ENCODE results near the gene SNAPC3.
"Not testable (repeated sequence)": the region's sequence is repeated elsewhere in the genome, so short reads cannot be mapped to it uniquely, and the experiment has no call there.

SNAPC3 gene

DNA sequence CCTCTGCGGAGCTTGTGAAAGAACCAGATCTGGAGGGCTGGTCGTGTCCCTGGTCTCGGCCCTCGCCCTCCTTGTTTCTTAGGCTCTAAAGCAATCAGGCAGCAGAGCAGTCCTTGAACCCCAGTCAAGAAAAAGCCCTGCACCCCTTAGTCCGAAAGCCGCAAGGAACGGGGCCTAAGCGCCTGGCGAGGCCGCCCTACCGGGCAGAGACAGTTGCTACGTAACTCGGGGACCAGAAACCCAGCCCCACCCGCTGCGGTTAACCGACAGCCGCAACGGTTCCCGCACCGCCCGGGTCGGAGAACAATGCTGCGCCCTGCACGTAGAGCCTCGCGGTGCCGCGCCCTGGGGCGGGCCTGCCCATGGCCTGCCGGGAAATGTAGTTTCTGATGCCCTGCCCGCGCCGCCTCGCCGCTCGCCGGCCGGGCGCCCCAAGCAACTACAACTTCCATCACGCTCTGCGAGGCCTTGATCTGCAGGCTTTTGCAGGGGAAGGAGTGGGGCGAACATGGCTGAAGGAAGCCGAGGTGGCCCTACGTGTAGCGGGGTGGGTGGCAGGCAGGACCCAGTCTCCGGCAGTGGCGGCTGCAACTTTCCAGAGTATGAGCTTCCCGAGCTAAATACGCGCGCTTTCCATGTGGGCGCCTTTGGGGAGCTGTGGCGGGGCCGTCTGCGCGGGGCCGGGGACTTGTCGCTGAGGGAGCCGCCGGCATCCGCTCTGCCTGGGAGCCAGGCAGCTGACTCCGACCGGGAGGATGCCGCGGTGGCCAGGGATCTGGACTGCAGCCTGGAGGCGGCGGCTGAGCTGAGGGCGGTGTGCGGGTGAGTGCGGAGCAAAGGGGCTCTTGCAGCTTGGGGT, at the start of gene SNAPC3:
TSS of gene SNAPC3 (plus strand) at position 505 of the 859 bp plus-strand sequence. CDS start at position 509, 4 bp downstream.
- peak; percentile 87 to 91 for DNase-seq

DNA sequence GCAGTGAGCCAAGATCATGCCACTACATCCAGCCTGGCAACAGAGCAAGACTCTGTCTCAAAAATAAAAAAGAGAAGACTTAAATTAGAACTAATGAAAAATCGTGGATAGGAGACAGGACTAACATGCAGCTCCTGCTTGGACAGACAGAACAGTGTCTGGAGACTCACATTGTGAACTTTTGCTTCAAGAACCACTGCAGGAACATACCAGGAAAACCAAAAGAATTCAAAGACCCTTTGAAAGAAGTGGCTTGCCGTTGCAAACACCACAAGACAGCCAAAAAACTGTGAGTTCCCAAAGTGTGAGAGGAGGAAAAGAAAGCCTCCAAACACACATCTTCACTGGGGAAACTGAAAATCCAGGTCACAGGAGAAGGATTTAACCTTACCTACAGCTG, 48.8 kb upstream of the SNAPC3 start:
- DNase-seq: no peak

DNA sequence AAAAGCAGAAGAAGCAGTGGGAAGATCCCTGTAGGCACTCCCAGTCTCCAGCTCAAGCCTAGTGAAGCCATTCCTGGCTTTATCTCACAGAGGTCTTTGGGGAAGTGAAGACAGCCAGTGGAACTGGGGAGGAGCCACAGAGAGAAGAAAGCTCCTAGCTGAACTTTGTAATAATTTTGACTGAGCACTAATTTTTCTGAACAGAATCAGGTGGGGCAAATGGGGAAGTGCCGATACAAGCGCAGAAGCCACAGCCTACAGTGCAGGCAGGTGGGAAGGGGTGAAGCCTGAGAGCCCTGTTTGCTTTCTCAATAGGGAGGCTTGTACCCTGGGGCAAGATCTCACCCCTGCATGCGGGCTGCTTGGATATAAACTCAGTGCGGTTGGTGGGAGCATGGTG, 48.4 kb upstream of the SNAPC3 start:
- DNase-seq: no peak

DNA sequence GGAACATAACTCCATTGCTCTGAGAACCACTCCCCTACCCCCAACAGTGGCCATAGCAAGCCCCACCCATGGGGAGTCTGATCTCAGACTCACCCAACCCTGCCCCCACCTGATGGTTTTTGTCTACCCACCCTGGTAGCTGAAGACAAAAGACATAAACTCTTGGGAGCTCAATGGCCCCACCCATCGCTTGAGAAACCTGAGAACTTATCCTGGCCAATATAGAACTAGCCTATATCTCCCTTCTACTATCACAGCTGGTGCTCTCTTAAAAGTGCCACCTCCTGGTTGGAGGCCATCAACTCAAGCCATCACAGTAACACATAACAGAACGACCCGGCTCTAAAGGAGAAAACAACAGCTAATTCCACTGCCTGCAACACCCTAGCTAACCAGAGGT, 47.9 kb upstream of the SNAPC3 start:
- DNase-seq: no peak

DNA sequence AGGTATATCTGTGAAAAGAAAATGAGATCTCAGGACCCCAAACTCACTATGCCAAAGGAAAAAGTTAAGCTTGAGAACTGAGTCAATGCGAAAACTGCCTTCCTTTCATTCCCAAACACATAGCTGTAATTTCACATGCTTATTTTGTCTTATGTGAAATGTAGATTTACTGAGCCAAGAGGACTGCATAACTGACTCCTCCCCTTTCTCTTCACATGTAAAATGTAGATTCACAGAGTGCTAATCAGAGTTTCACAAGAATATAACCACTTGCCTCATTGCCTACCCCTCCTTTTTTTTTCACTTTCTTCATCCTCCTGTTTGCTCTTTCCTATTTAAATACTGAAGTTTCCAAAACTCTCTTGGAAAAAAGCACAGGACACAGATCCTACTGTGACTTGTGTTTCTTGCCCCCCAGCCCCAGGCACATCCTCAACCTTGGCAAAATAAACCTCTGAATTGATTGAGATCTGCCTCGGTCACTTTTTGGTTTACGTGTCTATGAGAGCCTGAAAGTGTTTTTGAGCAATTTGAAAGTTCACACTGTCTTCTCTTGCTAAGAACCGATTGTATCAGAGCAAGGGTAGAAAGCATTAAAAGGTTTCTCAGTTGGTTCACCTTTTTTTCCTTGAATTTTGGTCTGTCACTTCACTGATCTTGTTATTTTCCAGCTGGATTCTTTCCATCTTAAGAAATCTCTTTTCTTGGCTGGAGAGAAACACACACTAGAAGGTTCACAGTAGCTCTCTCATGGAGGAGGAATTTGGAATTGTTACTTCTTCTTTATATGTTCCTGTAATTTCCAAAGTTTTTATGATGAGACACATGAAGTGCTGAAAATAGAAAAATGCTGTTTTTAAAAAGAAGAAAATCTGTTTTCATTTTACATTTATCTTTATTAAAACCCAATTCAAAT, 44.8 kb upstream of the SNAPC3 start:
- DNase-seq: no peak

DNA sequence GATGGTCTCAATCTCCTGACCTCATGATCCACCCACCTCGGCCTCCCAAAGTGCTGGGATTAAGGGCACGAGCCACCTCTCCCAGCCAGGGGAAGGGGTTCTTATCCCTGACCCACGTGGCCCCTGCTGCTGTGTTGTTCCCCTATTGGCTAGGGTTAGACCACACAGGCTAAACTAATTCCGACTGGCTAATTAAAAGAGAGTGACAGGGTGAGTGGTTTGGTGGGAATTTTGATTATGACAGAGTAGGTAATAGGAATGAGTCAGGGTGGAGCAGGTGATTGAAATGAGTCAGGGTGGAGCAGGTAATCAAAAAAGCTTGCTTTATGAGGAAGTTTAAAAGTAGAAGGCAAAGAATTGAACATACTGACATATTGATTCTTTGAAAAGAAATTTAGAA, 43.4 kb upstream of the SNAPC3 start:
- DNase-seq: not testable (repeated sequence)

DNA sequence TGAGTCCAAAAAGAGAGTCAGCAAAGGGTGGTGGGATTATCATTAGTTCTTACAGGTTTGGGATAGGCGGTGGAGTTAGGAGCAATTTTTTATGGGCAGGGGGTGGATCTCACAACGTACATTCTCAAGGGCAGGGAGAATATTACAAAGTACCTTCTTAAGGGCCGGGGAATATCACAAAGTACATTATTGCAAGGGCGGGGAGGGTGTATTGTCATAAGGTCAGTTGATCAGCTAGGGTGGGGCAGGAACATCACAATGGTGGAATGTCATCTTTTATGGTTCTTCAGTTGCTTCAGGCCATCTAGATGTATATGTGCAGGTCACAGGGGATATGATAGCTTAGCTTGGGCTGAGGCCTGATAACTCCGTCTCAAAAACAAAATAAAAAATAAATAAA, 42.8 kb upstream of the SNAPC3 start:
- not testable (repeated sequence) for DNase-seq

DNA sequence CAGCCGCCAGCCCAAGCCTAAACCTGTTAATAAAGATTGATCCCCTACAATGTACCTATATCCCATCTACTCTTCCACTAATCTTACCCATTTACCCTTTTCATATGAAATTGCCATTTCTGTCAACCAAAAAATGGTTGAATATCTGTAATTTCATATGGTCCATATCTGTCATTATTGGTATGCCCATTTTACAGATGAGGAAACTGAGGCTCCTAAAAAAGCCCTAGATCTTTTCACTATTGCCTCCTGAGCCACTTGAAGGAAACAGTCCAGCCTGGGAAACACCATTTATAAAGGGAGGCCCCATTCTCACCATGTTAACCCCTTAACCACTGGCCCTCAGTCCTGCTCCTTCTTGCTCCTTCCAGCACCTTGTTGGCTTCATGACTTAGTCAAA, 41.2 kb upstream of the SNAPC3 start:
- DNase-seq: no peak

DNA sequence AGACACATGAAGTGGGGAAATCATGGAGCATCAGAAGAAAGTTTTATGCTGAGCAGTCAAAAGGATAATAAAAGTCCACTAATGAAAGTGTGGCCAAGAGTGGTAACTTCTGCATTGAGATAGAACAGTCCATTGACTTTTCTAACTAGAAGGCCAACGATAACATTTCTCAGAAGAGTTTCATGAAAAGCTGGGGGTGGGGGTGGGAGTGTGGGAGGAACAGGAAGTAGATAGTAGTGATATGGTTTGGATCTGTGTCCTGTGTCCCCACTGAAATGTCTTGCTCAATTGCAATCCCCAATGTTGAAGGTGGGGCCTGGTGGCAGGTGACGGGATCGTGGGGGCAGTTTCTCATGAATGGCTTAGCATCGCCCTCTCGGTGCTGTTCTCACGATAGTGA, 36.2 kb upstream of the SNAPC3 start:
- no peak for DNase-seq

DNA sequence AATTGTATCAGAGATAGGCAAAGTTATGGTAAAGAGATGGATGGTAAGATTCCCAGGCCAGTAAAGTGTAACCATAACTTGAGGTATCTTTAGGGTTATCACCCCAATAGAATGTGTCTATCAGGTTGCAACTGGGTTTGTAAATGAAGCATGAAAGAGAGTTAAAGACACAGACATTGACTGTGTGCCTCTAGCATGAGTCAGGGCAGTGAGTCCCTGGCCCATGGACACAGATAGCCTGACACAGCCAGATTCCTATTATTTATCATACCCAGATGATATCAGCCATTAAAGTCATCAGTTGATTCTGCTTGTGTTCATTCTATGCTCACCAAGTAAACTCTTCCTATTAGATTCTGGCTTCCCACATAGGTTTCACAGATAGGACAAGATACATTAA, 33.5 kb upstream of the SNAPC3 start:
- DNase-seq: no peak

DNA sequence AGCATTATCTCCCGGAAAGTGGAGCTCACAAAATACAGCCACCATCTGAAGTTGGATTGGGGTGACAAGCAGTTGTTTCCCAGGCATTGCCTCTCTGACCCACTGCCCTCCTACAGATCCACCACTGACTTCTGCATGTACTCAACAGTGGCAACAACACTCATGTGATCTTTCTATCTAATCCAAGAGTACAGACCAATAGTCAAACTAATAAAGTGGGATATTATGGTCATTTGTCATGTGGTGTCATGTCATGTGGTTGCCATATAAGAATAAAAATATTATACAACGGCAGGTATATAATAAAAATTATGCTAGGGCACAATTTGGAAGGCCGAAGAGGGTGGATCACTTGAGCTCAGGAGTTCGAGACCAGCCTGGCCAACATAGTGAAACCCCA, 33.0 kb upstream of the SNAPC3 start:
- DNase-seq: no peak

DNA sequence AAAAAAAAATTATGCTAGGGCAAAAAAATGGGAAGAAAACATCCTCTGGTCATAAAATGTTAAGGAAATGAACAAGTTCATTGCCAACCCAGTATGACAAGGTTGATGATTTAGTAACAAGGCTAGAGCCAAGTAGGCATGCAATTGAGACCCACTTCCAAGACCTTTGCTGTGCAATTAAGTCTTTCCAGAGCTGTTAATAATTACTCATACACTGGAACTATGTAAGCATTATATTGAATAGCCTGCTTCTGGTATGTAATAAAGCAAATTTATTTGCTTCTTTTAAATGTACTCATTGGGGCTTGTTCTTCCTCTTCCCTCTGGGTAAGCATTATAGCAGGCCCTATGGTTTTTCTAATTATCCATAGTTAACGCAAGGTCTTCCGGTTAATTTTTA, 32.5 kb upstream of the SNAPC3 start:
- no peak for DNase-seq

DNA sequence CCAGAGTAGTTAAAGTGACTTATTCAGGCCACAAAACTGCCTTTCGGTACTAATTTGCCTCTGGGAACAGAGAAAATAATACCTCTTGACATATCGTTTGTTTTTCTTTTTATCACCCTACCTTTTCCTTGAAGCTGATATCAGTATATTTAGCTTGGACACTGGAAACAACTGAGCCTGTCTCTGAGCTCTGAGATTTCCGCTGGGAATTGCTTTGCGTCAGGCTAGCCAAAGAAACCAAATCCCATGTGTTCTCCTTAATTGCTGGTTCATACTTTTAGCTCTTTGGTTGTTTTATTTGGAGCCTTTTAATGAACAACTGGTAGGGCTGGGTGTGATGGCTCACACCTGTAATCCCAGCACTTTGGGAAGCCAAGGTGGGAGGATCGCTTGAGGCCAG, 30.3 kb upstream of the SNAPC3 start:
- DNase-seq: no peak

DNA sequence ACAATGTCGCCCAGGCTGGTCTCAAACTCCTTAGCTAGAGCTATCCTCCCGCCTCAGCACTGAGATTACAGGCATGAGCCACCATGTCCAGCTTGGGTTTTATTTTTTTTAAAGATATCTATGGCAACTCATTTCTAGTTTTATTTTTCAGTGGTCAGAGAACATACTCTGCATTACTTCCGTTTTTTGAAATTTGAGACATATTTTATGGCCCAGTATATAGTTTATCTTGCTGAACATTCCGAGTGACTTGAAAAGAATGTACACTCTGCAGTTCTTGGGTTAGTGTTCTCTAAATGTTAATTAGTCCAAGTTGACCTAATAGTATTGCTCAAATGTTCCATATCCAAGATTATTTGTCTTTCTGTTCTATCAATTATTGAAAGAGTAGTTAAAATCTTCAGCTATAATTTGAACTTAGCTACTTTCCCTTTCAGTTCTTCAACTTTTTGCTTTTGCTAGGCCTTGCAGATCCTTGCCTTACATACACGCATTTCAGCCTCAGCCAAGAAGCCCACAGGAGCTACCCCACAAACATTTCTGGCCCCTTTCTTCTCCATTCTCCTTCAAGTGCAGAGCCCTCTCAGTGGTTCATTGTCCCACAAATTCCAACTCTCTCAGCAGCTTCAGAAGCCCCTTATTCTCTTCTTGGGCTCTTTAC, 22.3 kb upstream of the SNAPC3 start:
- DNase-seq: no peak

DNA sequence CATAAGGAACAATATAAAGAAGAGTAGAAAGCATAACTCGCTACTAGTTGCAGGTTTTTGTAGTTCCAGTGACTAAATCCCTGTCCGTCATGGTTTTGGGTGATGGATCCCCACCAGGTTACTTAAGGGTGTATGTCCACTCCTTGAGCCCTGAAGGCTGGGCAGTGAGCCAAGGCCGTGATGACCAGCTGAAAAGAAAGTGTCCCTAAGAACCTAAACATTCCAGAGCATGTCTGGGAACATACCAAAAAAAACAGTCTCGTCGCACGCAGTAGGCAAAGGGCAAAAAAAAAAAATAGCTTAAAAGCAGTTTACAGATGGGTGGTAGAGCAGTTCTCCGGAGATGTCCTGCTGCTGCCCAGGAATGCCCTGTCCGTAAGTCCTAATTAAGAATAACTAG, 21.4 kb upstream of the SNAPC3 start:
- no peak for DNase-seq

DNA sequence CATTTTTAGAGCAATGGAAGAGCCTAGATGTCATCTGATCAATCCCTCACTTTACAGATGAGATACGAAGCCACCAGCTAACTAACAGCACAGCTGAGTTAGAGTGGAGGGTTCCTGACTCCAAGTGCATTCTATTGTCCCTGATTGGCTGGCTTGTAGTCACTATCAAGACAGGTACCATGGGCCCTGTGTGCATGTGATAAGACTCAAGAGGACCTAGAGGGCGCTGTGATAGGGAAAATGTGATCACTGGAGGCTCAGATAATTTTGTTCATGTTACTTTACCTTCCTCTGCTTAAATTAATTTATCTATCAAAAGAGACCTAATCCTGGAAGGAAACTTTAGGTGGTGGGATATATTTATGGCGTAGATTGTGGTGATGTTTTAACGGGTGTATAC, 19.5 kb upstream of the SNAPC3 start:
- DNase-seq: no peak

DNA sequence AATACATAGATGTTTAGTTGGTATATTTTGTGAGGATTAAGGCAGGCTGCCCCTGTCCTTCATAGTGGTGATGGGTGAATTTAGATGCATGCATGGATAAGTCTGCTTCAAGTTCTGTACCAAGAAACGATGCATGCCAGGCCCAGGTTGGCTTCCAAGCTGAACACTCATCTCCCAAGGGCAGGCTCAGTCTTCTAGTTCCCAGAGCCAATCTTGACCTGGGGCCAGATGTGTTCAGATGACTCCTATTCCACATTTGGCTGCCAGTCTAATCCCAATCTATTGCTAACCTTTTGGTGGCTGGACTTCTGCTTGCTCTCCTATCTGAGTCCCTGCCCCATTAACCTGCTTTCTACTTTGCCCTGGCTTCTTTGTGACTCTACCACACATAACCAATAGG, 18.5 kb upstream of the SNAPC3 start:
- no peak for DNase-seq

DNA sequence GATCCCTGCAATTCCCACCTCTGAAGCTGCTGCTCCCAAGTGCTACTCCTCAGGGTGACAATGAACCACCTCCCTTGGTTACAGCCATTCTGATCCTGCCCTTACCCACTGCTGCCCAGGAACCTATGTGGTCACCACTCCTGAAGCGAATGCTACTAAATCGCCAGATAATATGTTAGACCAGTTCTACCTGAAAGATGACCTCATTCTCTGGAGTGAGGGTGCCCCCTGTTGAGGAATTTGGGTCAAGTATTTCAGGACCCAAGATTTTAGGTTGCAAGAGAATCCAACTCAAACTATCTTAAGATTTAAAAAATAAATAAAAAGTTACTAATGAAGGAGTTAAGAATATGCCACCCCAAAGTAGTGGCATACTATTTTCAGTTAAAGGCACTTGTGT, 5.8 kb upstream of the SNAPC3 start:
- peak in 1 of 2 donors; percentile 26 for DNase-seq

DNA sequence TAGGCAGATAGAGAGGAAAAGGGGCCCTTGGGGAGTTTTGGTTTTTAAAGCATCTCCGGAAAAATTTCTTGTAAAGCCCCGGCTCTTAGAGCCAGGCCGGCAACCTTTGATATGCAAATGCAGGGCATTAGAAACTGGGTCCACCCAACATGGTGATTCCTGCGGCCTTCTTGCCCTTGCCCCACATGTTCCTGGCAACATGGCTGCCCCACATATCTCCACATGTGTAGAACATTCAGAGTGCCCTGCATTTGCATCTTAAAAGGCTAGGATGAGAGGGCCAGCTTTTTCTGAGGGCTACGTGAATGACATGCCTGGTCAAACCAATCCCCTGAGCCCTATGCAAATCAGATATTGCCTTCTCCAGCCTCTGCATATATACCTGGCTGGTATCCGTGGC, 5.0 kb upstream of the SNAPC3 start:
- no peak for DNase-seq

DNA sequence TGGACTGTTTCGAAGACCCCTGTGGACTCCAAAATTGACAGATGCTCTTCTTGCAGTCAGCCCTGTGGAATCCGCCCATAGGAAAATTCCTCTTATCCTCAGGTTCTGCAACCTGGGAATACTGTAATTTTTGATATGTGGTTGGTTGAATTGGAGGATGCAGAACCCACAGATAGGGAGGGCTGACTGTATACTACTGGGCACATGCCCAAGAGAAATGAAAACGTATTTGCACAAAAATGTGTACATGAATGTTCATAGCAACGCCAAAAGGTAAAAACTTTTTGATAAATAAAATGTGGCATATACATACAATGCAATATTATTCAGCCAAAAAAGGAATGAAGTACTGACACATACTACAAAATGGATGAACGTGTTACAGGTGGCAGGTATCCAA, 1.9 kb upstream of the SNAPC3 start:
- no peak for DNase-seq

DNA sequence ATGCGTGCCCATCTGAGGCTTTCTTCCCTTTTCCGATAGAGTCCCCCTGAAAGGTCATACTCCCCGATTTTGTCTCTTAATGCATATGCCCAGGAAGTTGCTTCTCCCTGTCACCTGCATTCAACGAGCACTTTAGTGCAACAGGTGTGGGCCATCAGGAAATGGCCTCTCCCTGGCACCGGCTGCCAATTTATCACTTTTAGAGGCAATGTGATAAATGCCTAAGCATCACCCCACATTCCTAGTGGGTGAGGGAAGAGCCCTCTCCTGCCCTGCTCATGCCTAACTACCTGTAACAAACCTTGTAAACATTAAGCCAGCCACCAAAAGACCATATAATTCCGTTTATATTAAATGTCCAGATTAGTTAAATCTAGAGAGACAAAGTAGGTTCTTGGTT, 1.1 kb upstream of the SNAPC3 start:
- no peak for DNase-seq

DNA sequence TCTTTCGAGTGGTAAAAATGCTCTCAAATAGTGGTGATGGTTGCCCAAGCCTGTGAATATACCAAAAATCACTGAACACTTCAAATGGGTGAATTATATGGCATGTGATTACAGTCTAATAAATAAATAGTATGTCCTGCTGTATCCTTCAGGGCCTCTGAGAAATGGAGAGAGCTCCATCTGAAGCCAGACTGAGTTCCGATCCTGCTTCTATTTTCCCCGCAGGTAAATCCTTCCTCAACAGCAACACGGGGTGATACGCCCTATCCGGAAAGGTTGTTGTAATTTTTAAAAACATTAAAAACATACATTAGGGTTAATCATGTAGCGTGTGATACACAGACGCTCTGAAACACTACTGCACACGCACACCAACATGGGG, 695 bp upstream of the SNAPC3 start:
- DNase-seq: no peak

DNA sequence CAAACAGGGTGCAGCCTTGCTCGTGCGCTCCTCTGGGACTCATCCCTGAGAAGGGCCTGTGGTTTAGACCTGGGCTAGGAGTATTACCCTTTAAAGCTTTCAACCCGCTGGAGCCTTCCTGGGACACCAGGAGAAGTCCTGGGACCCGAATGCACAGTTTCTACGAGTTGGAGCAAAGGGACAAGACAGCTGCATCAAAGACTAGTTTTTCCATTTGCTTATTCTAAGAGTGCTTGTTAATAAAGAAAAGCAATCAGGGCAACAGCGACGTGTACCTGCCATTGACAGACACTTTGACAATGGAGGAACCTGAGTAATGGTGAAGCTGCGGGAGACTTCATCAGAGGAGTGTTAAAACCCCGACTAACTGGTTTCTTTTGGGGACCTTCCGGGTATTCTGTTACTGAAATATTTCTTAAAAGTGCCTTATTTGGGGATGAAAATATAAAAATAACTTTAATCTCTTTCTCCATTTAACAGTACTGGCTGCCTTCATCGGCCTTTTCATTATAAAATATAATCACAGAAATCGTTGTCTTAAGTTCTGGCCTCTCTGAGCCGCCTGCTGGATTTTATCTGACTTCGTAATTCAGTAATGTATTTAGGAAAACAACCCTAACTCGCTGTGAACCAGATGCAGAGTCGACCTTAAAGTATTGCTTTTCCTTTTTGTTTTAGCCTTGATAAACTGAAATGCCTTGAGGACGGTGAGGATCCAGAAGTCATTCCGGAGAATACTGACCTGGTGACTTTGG, 732 bp downstream of the SNAPC3 start:
- peak in 1 of 2 donors; percentile 10 for DNase-seq

All from stimulated activated CD4-positive, alpha-beta T cell treated with anti-CD3 and anti-CD28 coated beads, Interleukin-2, amount 100 ng/mL, for 48 hours (primary cell).